Parathyroid adenoma (tissue), 2 donors: ENCODE measurements around the gene FAM161A.
"Not testable (repeated sequence)": the region's sequence is repeated elsewhere in the genome, so short reads cannot be mapped to it uniquely, and the experiment has no call there.

Experiments
- H2AFZ ChIP-seq: fragments of 300-600 bp; sonication (generic); one replicate; pipeline ENCODE4 v1.7.0; 2017; ENCODE audit warnings: antibody characterized with exemption, mild to moderate bottlenecking
- H3K27ac ChIP-seq: fragments of 300-600 bp; sonication (generic); one replicate; pipeline ENCODE4 v1.7.0; 2017
- H3K27me3 ChIP-seq: fragments of 300-600 bp; sonication (generic); one replicate; pipeline ENCODE4 v1.7.0; 2017; ENCODE audit warnings: low read length; ENCODE audit not compliant: control insufficient read depth, insufficient read depth
- H3K36me3 ChIP-seq: fragments of 300-600 bp; sonication (generic); one replicate; pipeline ENCODE4 v1.7.0; 2017; ENCODE audit warnings: low read length; ENCODE audit not compliant: control insufficient read depth, insufficient read depth
- H3K4me1 ChIP-seq: fragments of 300-600 bp; sonication (generic); one replicate; pipeline ENCODE4 v1.7.0; 2017; ENCODE audit warnings: control low read depth
- H3K4me2 ChIP-seq: fragments of 300-600 bp; sonication (generic); one replicate; pipeline ENCODE4 v1.7.0; 2017; ENCODE audit warnings: low read length
- H3K4me3 ChIP-seq: fragments of 300-600 bp; sonication (generic); one replicate; pipeline ENCODE4 v1.7.0; 2017; ENCODE audit warnings: low read depth, low read length
- H3K79me2 ChIP-seq: fragments of 300-600 bp; sonication (generic); one replicate; pipeline ENCODE4 v1.7.0; 2017; ENCODE audit warnings: control low read depth
- H3K9ac ChIP-seq: fragments of 300-600 bp; sonication (generic); one replicate; pipeline ENCODE4 v1.7.0; 2017; ENCODE audit warnings: mild to moderate bottlenecking
- H3K9me3 ChIP-seq: fragments of 300-600 bp; sonication (generic); one replicate; pipeline ENCODE4 v1.7.0; 2017; ENCODE audit warnings: low read length; ENCODE audit not compliant: control insufficient read depth
- TF ChIP-seq, protein P1 (sequence below): fragments of 300-600 bp; sonication (generic); IDR thresholded peaks from one replicate; pipeline ENCODE4 v1.7.0; 2017; ENCODE audit warnings: antibody characterized with exemption, mild to moderate bottlenecking
- donor health status: primary hyperparathyroidism.

The FAM161A gene

DNA sequence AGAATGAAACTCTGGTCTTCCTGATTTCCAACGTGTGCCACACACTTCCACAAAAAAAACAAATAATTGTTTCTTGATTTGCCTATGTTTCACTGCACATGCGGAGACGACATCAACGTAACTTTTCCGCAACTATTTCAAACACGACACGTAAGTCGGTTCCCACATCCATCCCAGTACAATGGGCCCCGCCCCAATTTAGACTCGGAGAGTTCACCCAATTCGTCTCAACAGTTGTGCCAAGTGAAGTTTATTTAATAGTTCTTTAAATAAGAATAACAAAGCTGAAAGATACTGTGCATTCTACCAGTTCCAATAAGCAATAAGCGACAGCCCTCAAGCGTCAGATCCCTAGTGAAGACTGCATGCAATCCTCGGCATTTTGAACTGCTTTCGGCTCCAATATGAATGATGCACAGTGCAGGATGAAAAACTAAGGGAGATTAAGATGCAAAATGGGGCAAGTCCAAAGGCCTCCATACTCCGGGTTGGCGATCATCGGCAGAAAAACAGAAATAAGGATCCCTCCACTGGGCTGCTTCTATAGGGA is 33.9 kb upstream of the FAM161A start:
- Histone ChIP-seq H3K36me3 (no peaks in the 10 kb centered on the region), H3K79me2 (peaks cover 22% of the 10 kb centered on the region), H3K4me3 (peak overlapping the region; percentile 89), H3K4me2 (peak overlapping the region; percentile 60), H2AFZ (peak overlapping the region; percentile 91), H3K9me3 (no peaks in the 10 kb centered on the region), H3K27me3 (no peaks in the 10 kb centered on the region), H3K27ac (peak overlapping the region; percentile 94), H3K4me1 (peaks cover 10% of the 10 kb centered on the region), H3K9ac (peak overlapping the region; percentile 20)
- TF ChIP-seq, protein P1, sequence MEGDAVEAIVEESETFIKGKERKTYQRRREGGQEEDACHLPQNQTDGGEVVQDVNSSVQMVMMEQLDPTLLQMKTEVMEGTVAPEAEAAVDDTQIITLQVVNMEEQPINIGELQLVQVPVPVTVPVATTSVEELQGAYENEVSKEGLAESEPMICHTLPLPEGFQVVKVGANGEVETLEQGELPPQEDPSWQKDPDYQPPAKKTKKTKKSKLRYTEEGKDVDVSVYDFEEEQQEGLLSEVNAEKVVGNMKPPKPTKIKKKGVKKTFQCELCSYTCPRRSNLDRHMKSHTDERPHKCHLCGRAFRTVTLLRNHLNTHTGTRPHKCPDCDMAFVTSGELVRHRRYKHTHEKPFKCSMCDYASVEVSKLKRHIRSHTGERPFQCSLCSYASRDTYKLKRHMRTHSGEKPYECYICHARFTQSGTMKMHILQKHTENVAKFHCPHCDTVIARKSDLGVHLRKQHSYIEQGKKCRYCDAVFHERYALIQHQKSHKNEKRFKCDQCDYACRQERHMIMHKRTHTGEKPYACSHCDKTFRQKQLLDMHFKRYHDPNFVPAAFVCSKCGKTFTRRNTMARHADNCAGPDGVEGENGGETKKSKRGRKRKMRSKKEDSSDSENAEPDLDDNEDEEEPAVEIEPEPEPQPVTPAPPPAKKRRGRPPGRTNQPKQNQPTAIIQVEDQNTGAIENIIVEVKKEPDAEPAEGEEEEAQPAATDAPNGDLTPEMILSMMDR, result no peak

DNA sequence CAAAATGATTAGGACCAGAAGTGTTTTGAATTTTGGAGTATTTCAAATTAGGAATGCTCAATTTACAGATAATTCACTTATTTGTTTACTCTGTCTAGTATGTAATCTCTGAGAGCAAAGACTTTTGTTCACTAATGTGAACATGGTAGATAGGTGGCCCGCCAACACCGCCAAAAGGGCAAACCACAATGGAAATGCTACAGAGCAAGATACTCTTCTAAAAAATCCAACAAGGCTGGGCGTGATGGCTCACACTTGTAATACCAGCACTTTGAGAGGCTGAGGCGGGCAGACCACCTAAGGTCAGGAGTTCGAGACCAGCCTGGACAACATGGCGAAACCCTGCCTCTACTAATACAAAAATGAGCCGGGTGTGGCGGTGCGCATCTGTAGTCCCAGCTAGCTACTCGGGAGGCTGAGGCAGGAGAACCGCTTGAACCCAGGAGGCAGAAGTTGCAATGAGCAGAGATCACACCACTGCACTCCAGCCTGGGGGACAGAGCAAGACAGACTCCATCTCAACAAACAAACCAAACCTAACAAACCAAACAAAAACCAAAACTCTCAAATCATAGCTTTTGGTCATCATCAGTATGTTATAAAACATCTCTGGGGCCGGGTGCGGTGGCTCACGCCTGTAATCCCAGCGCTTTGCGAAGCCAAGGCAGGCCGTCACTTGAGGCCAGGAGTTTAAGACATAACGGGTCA is 32.2 kb upstream of the FAM161A start:
- Histone ChIP-seq H3K4me1 (peaks cover 10% of the 10 kb centered on the region), H3K4me3 (no peak overlapping the region), H3K36me3 (no peaks in the 10 kb centered on the region), H2AFZ (no peak overlapping the region), H3K27ac (no peak overlapping the region), H3K79me2 (peaks cover 22% of the 10 kb centered on the region), H3K27me3 (no peaks in the 10 kb centered on the region), H3K4me2 (no peak overlapping the region), H3K9me3 (no peaks in the 10 kb centered on the region), H3K9ac (no peak overlapping the region)
- TF ChIP-seq, protein P1, result no peak

DNA sequence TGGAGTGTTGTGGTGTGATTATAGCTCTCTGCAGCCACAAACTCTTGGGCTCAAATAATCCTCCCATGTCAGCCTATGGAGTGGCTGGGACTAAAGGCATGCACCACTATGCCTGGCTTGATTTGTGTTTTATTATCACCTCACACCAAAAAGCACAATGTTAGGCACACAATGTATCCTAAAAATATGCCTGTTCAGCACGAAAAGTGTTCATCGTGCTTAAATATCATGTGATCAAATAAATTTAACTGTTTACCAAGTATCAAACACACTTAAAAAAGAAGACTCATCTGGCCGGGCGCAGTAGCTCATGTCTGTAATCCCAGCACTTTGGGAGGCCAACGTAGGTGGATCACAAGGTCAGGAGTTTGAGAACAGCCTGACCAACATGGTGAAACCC is 29.0 kb upstream of the FAM161A start:
- H3K27me3 ChIP-seq, result no peaks in the 10 kb centered on the region
- H3K4me1 ChIP-seq, result peaks cover 10% of the 10 kb centered on the region
- no peak overlapping the region for H3K4me3 ChIP-seq
- H3K9me3 ChIP-seq, result no peaks in the 10 kb centered on the region
- H3K36me3 ChIP-seq, result no peaks in the 10 kb centered on the region
- no peak overlapping the region for H3K4me2 ChIP-seq
- H3K9ac ChIP-seq, result no peak overlapping the region
- H3K27ac ChIP-seq, result no peak overlapping the region
- H2AFZ ChIP-seq, result no peak overlapping the region
- H3K79me2 ChIP-seq, result peaks cover 24% of the 10 kb centered on the region
- TF ChIP-seq, protein P1, result no peak

DNA sequence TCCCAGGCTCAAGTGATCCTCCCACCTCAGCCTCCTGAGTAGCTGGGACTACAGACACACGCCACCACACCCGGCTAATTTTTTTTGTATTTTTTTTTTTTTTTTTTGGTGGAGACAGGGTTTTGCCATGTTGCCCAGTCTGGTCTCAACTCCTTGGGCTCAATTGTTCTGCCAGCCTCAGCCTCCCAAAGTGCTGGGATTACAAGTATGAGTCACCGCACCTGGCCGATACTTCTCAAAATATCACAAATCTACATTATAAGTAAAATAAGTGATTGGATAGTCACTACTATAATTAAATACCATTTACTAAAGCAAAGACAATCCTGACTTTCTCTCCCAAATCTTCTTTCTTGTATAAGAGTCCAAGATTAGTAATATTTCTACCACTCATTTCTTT is 25.5 kb upstream of the FAM161A start:
- not testable (repeated sequence) for H3K27me3 ChIP-seq, H2AFZ ChIP-seq, H3K9me3 ChIP-seq, H3K4me3 ChIP-seq, H3K4me1 ChIP-seq, H3K4me2 ChIP-seq, H3K9ac ChIP-seq, H3K79me2 ChIP-seq, H3K36me3 ChIP-seq, H3K27ac ChIP-seq

DNA sequence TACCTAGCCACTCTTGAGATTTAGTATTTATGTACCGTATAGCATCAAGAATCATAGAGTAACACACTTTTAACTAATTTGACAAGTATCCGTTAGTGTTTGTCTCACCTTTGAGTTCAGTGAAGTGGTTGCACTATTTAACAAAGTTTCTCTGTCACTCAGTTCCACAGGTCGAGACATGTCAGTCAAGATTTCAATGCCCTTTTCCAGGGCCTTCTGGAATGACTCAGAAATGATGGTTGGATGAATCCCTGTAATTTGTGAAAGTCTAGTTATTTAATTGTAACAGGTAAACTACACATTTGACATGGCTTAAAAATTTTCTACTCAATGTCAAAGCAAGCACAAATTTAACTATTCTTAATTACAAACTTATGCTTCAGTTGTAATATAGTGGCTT is 24.9 kb upstream of the FAM161A start:
- H3K9ac ChIP-seq, result no peak overlapping the region
- peaks cover 2% of the 10 kb centered on the region for H3K79me2 ChIP-seq
- H3K4me2 ChIP-seq, result no peak overlapping the region
- no peaks in the 10 kb centered on the region for H3K4me1 ChIP-seq
- no peaks in the 10 kb centered on the region for H3K9me3 ChIP-seq
- H3K36me3 ChIP-seq, result no peaks in the 10 kb centered on the region
- TF ChIP-seq, protein P1, result no peak
- no peak overlapping the region for H3K27ac ChIP-seq
- no peak overlapping the region for H3K4me3 ChIP-seq
- no peaks in the 10 kb centered on the region for H3K27me3 ChIP-seq
- H2AFZ ChIP-seq, result no peak overlapping the region
